Measurements from ENCODE around the gene SUSD3. TPM values are rescaled to one million over a fixed set of nuclear protein-coding genes. Genes with fewer than 3 reads are reported as not detected.

Gene SUSD3
- 0.13 and 0.22 TPM in 2 replicates for total RNA-seq

GRCh38 chr9:93058355-93059010, at the start of gene SUSD3:
TSS of gene SUSD3 (plus strand) at chr9:93058701. CDS start at chr9:93058743, 42 bp downstream.

GRCh38 chr9:93096131-93096802, 37.8 kb downstream of the SUSD3 start, which contains the start of gene CARD19:
TSS of gene CARD19 (plus strand) at chr9:93096217. CDS start at chr9:93096346, 129 bp downstream.

DNA sequence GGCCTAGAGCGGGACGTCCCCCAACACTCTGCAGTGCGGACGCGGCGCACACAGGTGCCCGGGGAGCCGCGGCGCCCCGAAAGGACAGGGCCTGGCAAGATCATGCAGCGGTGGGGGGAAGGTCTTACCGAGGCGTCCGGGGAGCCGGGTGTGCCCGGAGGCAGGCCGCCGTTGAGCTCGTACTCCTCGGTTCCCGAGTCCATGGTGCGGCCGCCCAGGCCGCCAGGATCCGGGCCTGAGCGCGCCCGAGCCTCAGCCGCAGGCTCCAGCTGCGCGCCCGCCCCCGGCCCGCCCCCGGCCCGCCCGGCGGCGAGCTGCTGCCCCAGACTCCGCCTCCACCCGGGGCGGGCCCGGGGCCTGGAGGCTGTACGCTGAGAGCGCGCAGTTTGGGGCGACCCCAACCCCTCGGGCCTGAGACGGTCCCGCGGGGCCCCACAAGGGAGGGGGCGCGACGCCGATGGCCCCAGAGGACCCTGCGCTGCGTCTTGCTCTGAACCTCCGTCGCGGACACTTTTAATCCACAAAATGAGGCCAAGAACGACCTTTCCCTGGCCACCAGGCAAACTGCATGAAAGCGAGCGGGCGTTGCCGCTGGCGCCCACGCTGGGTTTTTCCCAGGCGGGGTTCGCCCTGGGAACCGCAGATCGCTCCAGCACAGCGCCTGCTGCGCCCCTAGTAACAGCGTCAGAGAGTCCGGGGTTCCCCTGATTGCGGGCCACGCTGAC, 75.7 kb downstream of the SUSD3 start, which contains the start of gene NINJ1:
NINJ1 (minus strand) TSS at position 237 of the 725 bp plus-strand sequence; CDS start at position 203, 34 bp downstream.

Other genes starting within 250 kb of the SUSD3 start
- 15.0 and 15.9 TPM in 2 replicates for gene ZNF484, start 180.7 kb upstream of the SUSD3 start, total RNA-seq
- not detected in 2 replicates for gene FGD3, start 111.2 kb upstream of the SUSD3 start, total RNA-seq
- gene CARD19, start 37.5 kb downstream of the SUSD3 start, total RNA-seq, result 52.3 and 68.4 TPM in 2 replicates
- gene NINJ1, start 75.5 kb downstream of the SUSD3 start, total RNA-seq, result 19.7 and 35.0 TPM in 2 replicates
- under 0.01 and 0.07 TPM in 2 replicates for gene WNK2, start 125.4 kb downstream of the SUSD3 start, total RNA-seq